ENCODE measurements around the gene NRN1L. TPM values are rescaled to one million over a fixed set of nuclear protein-coding genes. Genes with fewer than 3 reads are reported as not detected.

The NRN1L gene
- total RNA-seq, 3 donors from 2014 or later (not counting 1 experiment from before 2014, with no cell fraction given): 0.70 to 1.3 TPM; not detected in 1

DNA sequence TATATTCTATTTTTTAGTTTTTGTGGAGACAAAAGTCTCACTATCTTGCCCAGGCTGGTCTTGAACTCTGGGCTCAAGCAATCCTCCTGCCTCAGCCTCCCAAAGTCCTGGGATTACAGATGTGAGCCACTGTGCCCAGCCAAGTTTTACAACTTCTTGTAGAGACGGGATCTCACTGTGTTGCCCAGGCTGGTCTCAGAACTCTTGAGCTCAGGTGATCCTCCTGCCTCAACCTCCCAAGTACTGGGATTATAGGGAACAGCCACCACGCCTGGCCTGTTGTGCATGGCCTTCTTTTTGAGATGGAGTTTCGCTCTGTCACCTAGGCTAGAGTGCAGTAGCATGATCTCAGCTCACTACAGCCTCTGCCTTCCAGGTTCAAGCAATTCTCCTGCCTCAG is 31.0 kb upstream of the NRN1L start:
- Histone ChIP-seq H3K27ac (ENCODE audit: low read length) (no peak overlapping the region), H3K4me3 (ENCODE audit: low read length) (no peak overlapping the region), H3K27me3 (ENCODE audit: control insufficient read depth, insufficient read depth, low read length) (no peaks in the 10 kb centered on the region), H3K36me3 (ENCODE audit: control insufficient read depth, insufficient read depth, low read length) (no peaks in the 10 kb centered on the region), H3K9me3 (ENCODE audit: control insufficient read depth, insufficient read depth, low read length) (no peaks in the 10 kb centered on the region), H3K4me1 (ENCODE audit: control insufficient read depth, insufficient read depth, low read length) (peaks cover 19% of the 10 kb centered on the region)
- Mint-ChIP-seq H3K9me3 (no peaks in the 10 kb centered on the region), H3K27ac (no peak overlapping the region), H3K4me3 (no peak overlapping the region), H3K27me3 (ENCODE audit: low read depth in 2 of 2) (no peaks in the 10 kb centered on the region), H3K36me3 (no peaks in the 10 kb centered on the region), H3K4me1 (peaks cover 26% of the 10 kb centered on the region in 2 donors)
- WGBS (ENCODE audit: insufficient coverage): 96% methylated on average over 3 of the region's 3 CpGs
- TF ChIP-seq CTCF (IDR thresholded peaks at IDR 0.05): no peak
- ATAC-seq (no peak), DNase-seq (no peak)
- intact Hi-C loops (cut with micrococcal nuclease): no loop called here

DNA sequence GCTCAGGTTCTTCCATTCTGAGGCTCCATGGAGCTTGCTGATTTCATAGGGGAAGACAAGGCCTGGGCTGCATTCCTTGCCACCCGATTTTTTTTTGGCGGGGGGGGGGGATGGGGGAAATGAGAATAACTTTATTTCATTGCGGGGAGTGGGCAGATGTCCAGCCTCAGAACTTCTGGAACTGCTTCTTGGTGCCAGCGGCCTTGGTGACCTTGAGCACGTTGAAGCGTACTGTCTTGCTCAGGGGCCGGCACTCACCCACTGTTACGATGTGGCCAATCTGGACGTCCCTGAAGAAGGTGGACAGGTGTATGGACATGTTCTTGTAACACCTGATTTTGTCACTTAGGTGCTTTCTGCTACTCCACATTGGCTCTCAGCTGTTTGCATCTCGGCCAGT is 28.9 kb upstream of the NRN1L start:
- ATAC-seq (no peak), DNase-seq (no peak)
- no peaks in the 10 kb centered on the region for H3K36me3 ChIP-seq (ENCODE audit: control insufficient read depth, insufficient read depth, low read length)
- Mint-ChIP-seq H3K4me1 (peaks cover 26 to 30% of the 10 kb centered on the region in 2 donors), H3K4me3 (no peak overlapping the region), H3K9me3 (no peaks in the 10 kb centered on the region), H3K27me3 (ENCODE audit: low read depth in 2 of 2) (no peaks in the 10 kb centered on the region), H3K27ac (no peak overlapping the region), H3K36me3 (no peaks in the 10 kb centered on the region)
- H3K4me3 ChIP-seq (ENCODE audit: low read length): no peak overlapping the region
- peaks cover 22% of the 10 kb centered on the region for H3K4me1 ChIP-seq (ENCODE audit: control insufficient read depth, insufficient read depth, low read length)
- no peaks in the 10 kb centered on the region for H3K27me3 ChIP-seq (ENCODE audit: control insufficient read depth, insufficient read depth, low read length)
- intact Hi-C loops (cut with micrococcal nuclease): no loop called here
- no peak for TF ChIP-seq CTCF (IDR thresholded peaks at IDR 0.05)
- no peaks in the 10 kb centered on the region for H3K9me3 ChIP-seq (ENCODE audit: control insufficient read depth, insufficient read depth, low read length)
- 93% methylated on average over 9 of the region's 10 CpGs for WGBS (ENCODE audit: insufficient coverage)
- H3K27ac ChIP-seq (ENCODE audit: low read length): no peak overlapping the region

- WGBS (ENCODE audit: insufficient coverage): 94% methylated on average over 5 of the region's 5 CpGs
- peak overlapping the region; percentile 18 for H3K27ac ChIP-seq (ENCODE audit: low read length)
- no peak overlapping the region for H3K4me3 ChIP-seq (ENCODE audit: low read length)
- peaks cover 35 to 41% of the 10 kb centered on the region in 2 donors for H3K4me1 Mint-ChIP-seq
- H3K4me3 Mint-ChIP-seq: no peak overlapping the region
- H3K4me1 ChIP-seq (ENCODE audit: control insufficient read depth, insufficient read depth, low read length): peaks cover 22% of the 10 kb centered on the region
- H3K27ac Mint-ChIP-seq: peak overlapping the region; percentile 79 to 85
- H3K36me3 ChIP-seq (ENCODE audit: control insufficient read depth, insufficient read depth, low read length): peaks cover 2% of the 10 kb centered on the region
- no peaks in the 10 kb centered on the region for H3K27me3 Mint-ChIP-seq (ENCODE audit: low read depth in 2 of 2)
- no peak for ATAC-seq
- H3K9me3 Mint-ChIP-seq: no peaks in the 10 kb centered on the region
- H3K36me3 Mint-ChIP-seq: no peaks in the 10 kb centered on the region
- H3K9me3 ChIP-seq (ENCODE audit: control insufficient read depth, insufficient read depth, low read length): no peaks in the 10 kb centered on the region
- H3K27me3 ChIP-seq (ENCODE audit: control insufficient read depth, insufficient read depth, low read length): no peaks in the 10 kb centered on the region
- TF ChIP-seq CTCF (IDR thresholded peaks at IDR 0.05): no peak
- intact Hi-C loops (cut with micrococcal nuclease): no loop called here
- DNase-seq: no peak
These were observed 27.6 kb upstream of the NRN1L start for GRCh38 chr16:67856927-67857546.
